Heart right ventricle (tissue), 16 donors: ENCODE data around the gene DGKB. TPM values are rescaled to one million over a fixed set of nuclear protein-coding genes. Genes with fewer than 3 reads are reported as not detected.

ENCODE experiments used
- ATAC-seq, 8 donors: fragments of 200-7000 bp; cut with Tn5 transposase; one replicate each; pipeline ENCODE4 v1.9.1; 2020; ENCODE audit warnings: mild to moderate bottlenecking in 8 of 8, moderate library complexity in 8 of 8, moderate number of reproducible peaks in 1 of 8
- DNase-seq, 2 donors: peaks; one replicate each; pipeline ENCODE4 v3.0.0-alpha.2; 2020
- H3K27ac ChIP-seq, 10 donors: fragments of 200-600 bp; sonication (generic) in 2 of 10; one replicate each; pipeline versions ENCODE4 v1.5.0 to v1.8.0; 2020 to 2022; ENCODE audit warnings: mild to moderate bottlenecking in 3 of 10
- H3K27me3 ChIP-seq, 7 donors: fragments of 200-600 bp; one replicate each; pipeline ENCODE4 v1.8.0; 2021 to 2022; ENCODE audit warnings: mild to moderate bottlenecking in 2 of 7
- H3K36me3 ChIP-seq, 9 donors: fragments of 200-600 bp; sonication (generic) in 1 of 9; one replicate each; pipeline versions ENCODE4 v1.5.0 to v1.8.0; 2020 to 2022; ENCODE audit warnings: mild to moderate bottlenecking in 2 of 9
- H3K4me1 ChIP-seq, 9 donors: fragments of 200-600 bp; sonication (generic) in 1 of 9; one replicate each; pipeline versions ENCODE4 v1.5.0 to v1.8.0; 2020 to 2022; ENCODE audit warnings: mild to moderate bottlenecking in 4 of 9
- H3K4me3 ChIP-seq, 10 donors: fragments of 200-600 bp; sonication (generic) in 2 of 10; one replicate each; pipeline versions ENCODE4 v1.5.0 to v1.8.0; 2020 to 2022; ENCODE audit warnings: mild to moderate bottlenecking in 7 of 10, moderate library complexity in 2 of 10
- H3K9me3 ChIP-seq, 11 donors: fragments of 200-600 bp in 10 of 11; sonication (generic) in 2 of 11; one replicate each; pipeline versions ENCODE4 v1.5.0 to v1.8.0; 2013 to 2022; ENCODE audit warnings: mild to moderate bottlenecking in 2 of 11, control low read depth in 1 of 11, moderate library complexity in 1 of 11
- WGBS, 2 donors: extraction: QIAGEN DNeasy Blood & Tissue Kit; methylation state at CpG; one replicate each; pipeline ENCODE4 v1.1.7; 2013; ENCODE audit warnings: inconsistent platforms in 1 of 2; 5-methylcytosine and 5-hydroxymethylcytosine counted together
- intact Hi-C, 10 donors: fragments of 100-400 bp; cut with DNase I; formaldehyde crosslinking; loops; one replicate each; pipeline versions ENCODE4 v1.11.1 to v1.14.2; 2022
- polyA plus RNA-seq, 2 donors: library from polyadenylated mRNA; stranded (reverse); fragments of 200-250 nt; gene quantifications; one replicate each; pipeline ENCODE4 v1.2.3, GENCODE V29; 2013
- total RNA-seq, 10 donors: library from RNA; stranded (reverse); fragmentation: NEBNext Ultra II Directional in 3 of 10; extraction: Animal tissue kit (Norgen Biotek cat#: 25700) in 3 of 10; gene quantifications; one replicate each; pipeline versions ENCODE4 v1.2.1 to v1.2.4, GENCODE V29; 2021 to 2023
- TF ChIP-seq, protein P1 (sequence below), 9 donors: fragments of 200-600 bp; sonication (generic) in 2 of 9; IDR thresholded peaks; one replicate each; pipeline versions ENCODE4 v1.5.0 to v1.8.0; 2021 to 2022; ENCODE audit warnings: antibody characterized with exemption in 9 of 9, mild to moderate bottlenecking in 5 of 9, moderate library complexity in 1 of 9
- donor health status: Arrhythmogenic right ventricular cardiomyopathy.
- donor health status: ischemic (EF 13 %, LVEDD 7.1; RV severe dilation, severe dysfunction).
- donor health status: healthy with polysubstance abuse.
- donor health status: DM: no; HTN: yes; CAD: no.
- donor health status: DM: no; HTN: no; CAD: no.
- donor health status: ischemic (EF 25% LVEDD 6.9; RV normal size, moderate dysfunction).
- donor health status: ischemic (EF 25% LVEDD 5.7; RV mildly dilated, moderate dysfunction).
- donor health status: healthy.
- donor health status: DM: yes; HTN: yes; CAD: no.
- donor health status: Ischemic cardiomyopathy.
- donor health status: ischemic (EF 35%, LVEDD 5.7; RV mildly dilated, moderate dysfunction).
- donor health status: nonischemic (EF 11% LVEDD 7.7; RV severe dilation, severe dysfunction).
- donor health status: DM: yes; HTN: yes; CAD: no.
- donor health status: PGD.
- donor health status: ischemic (EF 29% LVEDD 5.4; RV normal size, mild dysfunction).
- donor health status: nonischemic (EF 23%, LVEDD 6.1; RV moderate dilation, normal function).

Gene DGKB
- total and polyA plus RNA-seq, 12 donors = under 0.01 to 1.2 (median 0.77) TPM

DNA sequence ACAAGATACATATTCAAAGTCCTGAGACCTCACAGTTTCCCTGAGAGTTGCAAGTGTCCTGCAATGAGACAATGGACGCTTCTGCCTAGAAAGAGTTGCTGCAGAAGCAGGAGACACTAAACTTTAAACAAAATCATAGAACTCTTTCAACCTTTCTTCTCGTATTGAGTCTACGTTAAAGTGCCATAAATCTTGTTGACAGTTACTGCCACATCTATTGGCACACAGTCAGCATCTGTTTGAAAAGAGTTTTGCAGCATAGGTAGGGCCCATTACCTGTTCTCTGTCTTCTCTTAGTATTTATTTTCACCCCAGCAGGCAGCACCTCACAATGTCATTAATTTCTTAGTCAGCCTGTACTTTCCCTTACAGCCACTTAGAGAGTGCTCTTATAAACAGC, 577.8 kb downstream of the DGKB start:
- DNase-seq = no peak
- Histone ChIP-seq H3K36me3 (no peaks in the 10 kb centered on the region), H3K4me1 (no peaks in the 10 kb centered on the region), H3K9me3 (peaks cover 0 to 24% (median 0%) of the 10 kb centered on the region in 11 donors), H3K4me3 (no peak overlapping the region), H3K27ac (no peak overlapping the region), H3K27me3 (no peaks in the 10 kb centered on the region)
- intact Hi-C loops = no loop called here
- WGBS, 2 donors = 52 to 59% methylated on average over 3 of the region's 3 CpGs
- no peak for ATAC-seq
- TF ChIP-seq, protein P1, sequence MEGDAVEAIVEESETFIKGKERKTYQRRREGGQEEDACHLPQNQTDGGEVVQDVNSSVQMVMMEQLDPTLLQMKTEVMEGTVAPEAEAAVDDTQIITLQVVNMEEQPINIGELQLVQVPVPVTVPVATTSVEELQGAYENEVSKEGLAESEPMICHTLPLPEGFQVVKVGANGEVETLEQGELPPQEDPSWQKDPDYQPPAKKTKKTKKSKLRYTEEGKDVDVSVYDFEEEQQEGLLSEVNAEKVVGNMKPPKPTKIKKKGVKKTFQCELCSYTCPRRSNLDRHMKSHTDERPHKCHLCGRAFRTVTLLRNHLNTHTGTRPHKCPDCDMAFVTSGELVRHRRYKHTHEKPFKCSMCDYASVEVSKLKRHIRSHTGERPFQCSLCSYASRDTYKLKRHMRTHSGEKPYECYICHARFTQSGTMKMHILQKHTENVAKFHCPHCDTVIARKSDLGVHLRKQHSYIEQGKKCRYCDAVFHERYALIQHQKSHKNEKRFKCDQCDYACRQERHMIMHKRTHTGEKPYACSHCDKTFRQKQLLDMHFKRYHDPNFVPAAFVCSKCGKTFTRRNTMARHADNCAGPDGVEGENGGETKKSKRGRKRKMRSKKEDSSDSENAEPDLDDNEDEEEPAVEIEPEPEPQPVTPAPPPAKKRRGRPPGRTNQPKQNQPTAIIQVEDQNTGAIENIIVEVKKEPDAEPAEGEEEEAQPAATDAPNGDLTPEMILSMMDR (IDR thresholded peaks at IDR 0.05) = no peak

DNA sequence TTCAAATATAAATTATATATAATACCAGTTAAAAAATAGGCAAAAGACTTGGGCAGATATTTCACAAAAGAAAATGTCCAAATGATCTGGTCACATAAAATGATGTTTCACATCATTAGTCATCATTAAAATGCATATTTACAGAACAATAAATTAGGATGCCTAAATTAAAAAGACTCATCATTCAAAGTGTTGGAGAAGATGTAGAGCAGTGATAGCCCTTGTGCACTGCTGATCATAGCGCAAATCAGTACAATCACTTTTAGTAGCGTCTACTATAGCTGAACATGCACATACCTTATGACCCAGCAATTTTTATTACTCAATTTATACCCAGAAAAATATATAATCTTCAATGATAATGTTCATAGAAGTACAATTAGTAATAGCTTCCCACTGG, 579.8 kb downstream of the DGKB start:
- Histone ChIP-seq H3K4me3 (no peak overlapping the region), H3K9me3 (peaks cover 0 to 24% (median 0%) of the 10 kb centered on the region in 11 donors), H3K4me1 (no peaks in the 10 kb centered on the region), H3K36me3 (no peaks in the 10 kb centered on the region), H3K27me3 (no peaks in the 10 kb centered on the region), H3K27ac (no peak overlapping the region)
- ATAC-seq = no peak
- TF ChIP-seq, protein P1 (IDR thresholded peaks at IDR 0.05) = no peak
- intact Hi-C loops = no loop called here
- no peak for DNase-seq
- 95% methylated on average over 2 of the region's 2 CpGs for WGBS, 2 donors

DNA sequence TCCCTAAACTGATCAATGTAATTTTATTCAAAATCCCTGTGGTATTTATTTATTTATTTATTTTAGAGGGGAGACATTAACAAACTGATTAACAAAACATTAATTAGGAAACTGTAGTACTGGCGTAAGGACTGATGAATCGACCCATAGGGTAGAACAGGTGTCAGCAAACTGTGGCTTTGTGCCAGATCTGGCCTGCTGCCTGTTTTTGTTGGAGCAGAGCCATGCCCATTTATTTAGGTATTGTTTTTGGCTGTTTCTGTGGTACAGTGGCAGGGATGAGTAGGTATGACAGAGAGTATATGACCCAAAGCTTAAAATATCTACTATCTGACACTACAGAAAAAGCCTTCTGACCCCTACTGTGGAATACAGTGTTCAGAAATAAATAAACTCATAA, 580.6 kb downstream of the DGKB start:
- no peak overlapping the region for H3K27ac ChIP-seq
- H3K4me1 ChIP-seq = no peaks in the 10 kb centered on the region
- intact Hi-C loops = no loop called here
- ATAC-seq (no peak), DNase-seq (no peak)
- 54 to 55% methylated on average over 2 of the region's 2 CpGs for WGBS, 2 donors
- no peaks in the 10 kb centered on the region for H3K27me3 ChIP-seq
- H3K9me3 ChIP-seq = peaks cover 0 to 24% (median 0%) of the 10 kb centered on the region in 11 donors
- H3K4me3 ChIP-seq = no peak overlapping the region
- TF ChIP-seq, protein P1 (IDR thresholded peaks at IDR 0.05) = no peak
- H3K36me3 ChIP-seq = no peaks in the 10 kb centered on the region

DNA sequence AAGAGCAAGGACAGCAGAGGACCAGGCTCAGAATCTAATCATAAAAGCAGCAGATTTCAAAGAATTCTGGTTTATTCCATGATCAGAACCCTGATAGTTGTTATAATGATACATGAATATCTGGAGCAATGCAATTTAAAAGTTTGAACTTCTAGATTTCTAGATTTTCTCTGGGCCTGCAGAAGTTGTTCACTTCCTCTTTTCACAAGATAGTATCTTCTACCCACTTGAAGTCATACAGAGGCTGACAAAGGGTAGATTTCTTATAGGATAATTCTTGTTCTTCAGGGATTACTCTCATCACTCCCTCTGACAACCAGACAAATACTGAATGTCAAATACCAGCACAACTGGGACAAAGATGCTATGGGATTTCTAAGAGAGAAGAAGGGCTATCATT, 593.1 kb downstream of the DGKB start:
- TF ChIP-seq, protein P1 (IDR thresholded peaks at IDR 0.05) = no peak
- H3K27me3 ChIP-seq = no peaks in the 10 kb centered on the region
- H3K4me1 ChIP-seq = peaks cover 0 to 6% (median 0%) of the 10 kb centered on the region in 9 donors
- H3K9me3 ChIP-seq = no peaks in the 10 kb centered on the region
- H3K36me3 ChIP-seq = no peaks in the 10 kb centered on the region
- no peak overlapping the region for H3K4me3 ChIP-seq
- DNase-seq (no peak), ATAC-seq (no peak)
- no peak overlapping the region for H3K27ac ChIP-seq
- intact Hi-C loops = no loop called here
